ENCODE results near the gene ZER1.
"Not testable (repeated sequence)": the region's sequence is repeated elsewhere in the genome, so short reads cannot be mapped to it uniquely, and the experiment has no call there.

The ZER1 gene

DNA sequence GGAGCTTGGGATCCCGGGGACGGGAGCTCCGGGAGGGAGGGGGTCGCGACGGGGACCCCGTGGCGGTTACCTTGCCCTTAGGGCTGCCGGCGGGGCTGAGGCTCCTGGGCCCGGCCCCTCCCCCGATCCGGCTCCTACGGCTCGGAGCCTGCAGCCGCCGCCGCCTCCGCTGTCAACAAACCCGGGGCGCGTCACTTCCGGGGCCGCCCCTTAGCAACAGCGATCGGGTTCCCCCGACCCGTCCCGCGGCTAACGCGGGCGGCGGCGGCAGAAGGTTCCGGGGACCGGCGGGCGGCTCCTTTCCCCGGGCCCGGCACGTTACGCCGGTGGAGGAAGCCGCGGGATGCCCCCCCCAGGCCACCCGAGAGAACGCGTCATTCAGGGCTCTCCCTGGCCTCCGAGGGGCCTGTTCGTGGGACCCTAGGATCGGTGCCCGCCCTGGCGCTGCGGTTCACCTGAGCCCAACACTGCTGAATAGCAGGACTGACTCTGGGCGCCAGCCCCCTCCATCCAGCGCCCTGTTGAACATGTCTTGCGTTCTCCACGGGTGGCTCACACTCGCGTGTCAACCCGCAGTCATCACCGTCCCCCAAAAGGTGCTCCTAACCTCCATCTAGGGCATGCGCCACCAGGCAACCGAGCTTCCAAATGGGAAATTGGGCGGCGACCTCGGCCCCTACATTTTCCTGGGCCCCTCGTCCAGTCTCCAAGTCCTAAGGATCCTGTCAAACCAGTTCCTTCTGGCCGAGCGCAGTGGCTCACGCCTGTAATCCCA is at the start of gene ZER1:
Gene ZER1 (minus strand): TSS at position 183 of the 775 bp plus-strand sequence. CDS start 16,362 bp downstream, outside the sequence.
- peak; percentile 90 to 94 for DNase-seq

DNA sequence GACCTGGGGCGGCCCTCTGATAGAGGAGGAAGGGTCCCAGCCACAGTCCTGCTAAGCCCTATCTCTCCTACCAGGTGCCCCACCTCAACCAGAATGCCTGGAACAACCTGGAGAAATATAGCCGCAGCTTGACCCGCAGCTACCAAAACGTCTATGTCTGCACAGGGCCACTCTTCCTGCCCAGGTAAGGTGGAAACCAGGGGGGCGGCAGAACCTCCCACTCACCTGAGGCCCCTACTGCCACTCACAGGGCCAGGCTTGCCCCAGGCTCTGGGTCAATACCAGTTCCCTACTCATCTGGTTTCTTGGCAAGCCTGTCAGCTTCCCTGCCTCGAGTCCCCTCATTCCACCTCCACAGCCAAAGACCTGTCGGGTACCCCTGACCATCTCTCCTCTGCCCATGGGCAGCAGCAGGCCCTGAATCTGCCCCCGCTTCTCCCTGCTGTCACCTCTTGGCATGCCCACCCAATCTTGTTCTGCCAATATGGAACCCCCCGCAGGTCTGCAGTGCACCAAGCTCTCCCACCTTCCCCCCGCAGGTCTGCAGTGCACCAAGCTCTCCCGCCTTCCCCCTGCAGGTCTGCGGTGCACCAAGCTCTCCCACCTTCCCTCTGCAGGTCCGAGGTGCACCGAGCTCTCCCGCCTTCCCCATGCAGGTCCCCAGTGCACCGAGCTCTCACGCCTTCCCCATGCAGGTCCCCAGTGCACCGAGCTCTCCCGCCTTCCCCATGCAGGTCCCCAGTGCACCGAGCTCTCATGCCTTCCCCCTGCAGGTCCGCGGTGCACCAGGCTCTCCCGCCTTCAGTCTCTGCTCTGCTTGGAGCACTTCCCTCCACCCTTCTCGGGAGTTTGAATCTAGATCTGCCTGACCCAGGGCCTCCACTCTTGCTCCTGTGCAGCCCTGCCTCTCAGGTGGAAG is 49.2 kb upstream of the ZER1 start:
- no peak for DNase-seq

DNA sequence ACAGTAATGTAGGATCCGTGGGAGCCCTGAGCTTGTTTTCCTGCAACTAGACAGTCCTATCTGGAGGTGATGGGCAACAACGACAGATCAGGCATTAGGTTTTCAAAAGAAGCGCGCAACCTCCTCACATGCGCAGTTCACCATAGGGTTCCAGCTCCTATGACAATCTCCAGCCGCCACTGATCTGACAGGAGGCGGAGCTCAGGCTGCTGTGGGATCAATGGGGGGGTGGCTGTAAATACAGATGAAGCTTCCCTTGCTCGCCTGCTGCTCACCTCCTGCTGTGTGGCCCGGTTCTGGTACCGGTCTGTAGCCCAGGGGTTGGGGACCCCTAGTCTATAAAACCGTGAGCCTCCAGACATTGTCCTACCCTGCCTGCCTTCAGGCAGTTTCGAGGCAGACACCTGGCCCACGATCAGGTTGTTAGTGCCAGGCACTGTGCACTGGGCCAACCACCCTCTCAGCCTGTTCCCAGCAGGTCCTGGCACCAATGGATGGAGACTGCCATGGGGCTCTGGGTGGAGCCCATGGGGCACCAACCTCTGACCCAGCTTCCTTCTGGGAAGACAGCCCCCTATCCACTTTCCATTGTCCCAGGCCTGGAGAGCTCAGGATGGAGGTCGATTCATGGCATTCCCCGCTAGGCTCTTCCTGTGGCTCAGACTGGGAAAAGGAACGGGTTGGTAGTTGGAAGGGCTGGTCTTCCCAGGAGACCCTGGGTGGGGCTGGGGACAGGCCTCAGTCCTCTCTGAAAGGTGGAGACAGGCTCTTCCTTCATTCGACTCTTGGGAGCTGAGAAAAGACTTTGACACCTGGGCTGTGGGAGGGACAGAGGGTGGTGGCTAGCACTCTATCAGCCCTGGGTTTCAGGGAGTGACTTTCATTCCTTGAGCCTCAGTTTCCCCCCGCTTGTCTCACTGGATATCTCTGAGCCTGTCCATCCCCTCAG is 48.3 kb upstream of the ZER1 start:
- no peak for DNase-seq

DNA sequence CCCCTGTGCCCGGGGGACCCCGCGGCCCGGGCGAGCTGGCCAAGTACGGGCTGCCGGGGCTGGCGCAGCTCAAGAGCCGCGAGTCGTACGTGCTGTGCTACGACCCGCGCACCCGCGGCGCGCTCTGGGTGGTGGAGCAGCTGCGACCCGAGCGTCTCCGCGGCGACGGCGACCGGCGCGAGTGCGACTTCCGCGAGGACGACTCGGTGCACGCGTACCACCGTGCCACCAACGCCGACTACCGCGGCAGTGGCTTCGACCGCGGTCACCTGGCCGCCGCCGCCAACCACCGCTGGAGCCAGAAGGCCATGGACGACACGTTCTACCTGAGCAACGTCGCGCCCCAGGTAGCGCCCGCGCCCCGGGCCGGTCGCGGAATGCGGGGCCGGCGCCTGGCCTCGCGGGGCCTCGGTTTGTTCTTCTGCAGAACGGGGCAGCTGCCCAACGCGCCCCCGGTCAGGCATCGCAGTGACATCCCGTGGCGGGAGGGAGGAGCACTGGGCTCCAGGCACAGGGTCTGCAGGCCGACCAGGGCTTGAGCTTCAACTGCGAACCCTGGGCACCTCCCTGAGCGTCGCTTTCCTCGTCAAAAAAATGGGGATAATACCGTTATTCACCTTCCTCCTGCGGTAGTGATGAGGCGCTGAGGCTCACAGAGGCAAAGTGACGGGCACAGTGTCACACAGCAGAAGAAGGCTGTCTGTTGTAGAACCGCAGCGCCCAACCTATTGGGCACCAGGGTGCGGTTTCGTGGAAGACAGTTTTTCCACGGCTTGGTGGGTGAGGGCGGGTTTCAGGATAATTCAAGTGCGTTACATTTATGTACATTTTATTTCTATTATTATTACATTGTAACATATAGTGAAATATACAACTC is 47.4 kb upstream of the ZER1 start:
- peak; percentile 21 to 46 for DNase-seq

DNA sequence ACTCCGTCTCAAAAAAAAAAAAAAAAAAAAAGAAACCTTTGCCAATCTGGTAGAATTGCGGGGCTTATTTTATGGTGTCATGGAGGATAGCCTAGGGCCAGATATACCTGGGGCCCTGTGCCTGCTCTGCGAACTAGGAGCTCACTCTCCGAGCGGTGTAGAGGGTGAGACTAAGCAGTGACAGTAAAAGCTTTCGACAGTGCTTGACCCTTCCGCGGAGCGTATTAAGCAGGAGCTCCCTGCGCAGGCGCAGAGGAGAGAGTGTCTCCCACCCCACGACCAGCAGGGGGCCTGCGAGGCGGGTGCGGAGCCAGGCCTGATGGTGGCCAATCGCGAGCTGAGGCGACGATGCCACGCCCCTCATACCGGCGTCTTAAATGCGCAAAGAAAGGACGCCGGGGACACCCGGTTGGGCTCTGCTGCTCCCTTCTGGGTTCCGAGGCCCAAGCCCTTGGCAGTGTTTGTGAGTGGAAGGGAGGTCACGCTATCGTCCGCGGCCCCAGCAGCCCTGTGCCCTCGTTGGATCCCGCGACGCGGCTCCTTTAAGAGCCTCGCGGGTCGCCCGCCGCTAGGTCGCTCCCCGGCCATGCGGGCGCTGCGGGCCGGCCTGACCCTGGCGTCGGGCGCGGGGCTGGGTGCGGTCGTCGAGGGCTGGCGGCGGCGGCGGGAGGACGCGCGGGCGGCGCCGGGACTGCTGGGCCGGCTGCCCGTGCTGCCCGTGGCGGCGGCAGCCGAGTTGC is 46.5 kb upstream of the ZER1 start, which contains the start of gene ENDOG:
Gene ENDOG (plus strand): TSS at position 402 of the 740 bp plus-strand sequence. CDS start 185 bp downstream, at position 587.
- peak; percentile 97 to 98 for DNase-seq

DNA sequence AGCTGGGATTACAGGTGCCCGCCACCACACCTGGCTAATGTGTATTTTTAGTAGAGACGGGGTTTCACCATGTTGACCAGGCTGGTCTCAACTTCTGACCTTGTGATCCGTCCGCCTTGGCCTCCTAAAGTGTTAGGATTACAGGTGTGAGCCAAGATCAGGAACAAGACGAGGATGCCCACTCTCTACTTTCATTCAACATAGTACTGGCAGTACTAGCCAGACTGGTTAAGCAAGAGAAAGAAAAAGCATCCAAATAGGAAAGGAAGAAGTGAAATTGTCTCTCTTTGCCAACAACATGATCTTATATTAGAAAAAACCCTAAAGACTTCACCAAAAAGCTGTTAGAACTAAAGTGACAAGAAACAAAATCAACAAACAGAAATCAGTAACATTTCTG is 39.1 kb upstream of the ZER1 start:
- DNase-seq, result no peak

DNA sequence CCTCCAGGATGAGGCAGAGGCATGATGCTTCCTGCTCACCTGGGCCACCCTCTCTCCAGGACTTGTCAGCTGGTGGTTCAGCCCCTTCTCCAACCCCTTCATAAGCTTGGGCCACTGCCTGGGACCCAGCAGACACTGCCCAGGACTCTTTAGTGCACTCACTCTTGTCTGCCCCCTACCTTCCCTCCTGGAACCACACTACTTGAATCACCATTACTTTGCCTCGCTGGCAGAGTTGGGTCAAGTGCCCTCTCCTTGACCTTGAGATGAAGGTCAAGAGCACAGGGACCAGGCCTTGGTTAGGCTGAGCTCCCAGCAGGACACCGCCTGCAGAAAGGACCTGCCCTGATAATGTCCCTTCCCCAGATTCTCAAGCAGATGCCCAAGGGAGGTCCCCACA is 38.1 kb upstream of the ZER1 start:
- DNase-seq, result no peak

DNA sequence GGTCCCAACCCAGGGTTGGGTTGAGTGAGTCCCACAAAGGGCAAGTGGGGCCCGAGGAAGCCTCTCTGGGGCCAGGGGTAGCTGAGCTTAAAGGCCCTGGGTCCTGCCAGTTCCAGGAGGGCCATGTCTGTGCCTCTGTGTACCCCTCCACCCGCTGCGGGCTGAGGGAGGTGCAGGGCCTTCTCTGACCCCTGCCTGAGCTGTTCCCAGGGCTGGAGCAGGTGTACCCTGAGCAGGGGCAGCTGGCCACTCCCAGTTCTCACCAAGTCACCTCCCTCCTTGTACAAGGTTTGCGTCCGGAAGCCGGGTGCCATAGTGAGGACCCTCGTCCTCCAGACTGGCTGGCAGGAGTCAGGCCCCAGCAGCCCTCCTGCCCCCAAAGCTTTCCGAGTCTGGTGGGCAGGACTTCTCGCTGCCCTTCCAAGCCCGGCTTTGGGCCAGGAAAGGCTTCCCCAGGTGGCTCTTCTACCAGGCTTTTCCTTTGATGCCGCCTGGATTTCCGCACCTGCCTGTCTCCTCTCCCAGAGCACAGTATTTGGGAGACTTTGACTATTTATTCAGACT is 37.4 kb upstream of the ZER1 start:
- no peak for DNase-seq

DNA sequence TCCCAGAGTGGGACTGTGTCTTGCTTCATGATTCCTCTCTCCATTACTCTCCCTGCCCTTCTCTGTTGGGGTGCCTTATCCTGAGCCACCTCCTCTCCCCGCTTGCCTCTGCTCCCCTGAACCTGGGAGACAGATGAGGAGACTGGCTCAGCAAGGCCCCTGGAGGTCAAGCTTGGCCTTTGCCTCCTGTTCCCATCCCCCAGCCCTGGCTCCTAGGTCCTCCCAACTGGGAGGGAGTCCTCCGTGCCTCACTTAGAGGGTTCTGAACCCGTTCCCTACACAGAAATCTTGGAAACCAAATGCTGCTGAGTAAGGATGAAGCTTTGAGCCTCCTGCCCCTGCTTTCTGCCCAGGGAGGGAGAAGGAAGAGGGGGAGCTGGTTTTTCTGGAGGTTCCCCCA is 36.8 kb upstream of the ZER1 start:
- no peak for DNase-seq

DNA sequence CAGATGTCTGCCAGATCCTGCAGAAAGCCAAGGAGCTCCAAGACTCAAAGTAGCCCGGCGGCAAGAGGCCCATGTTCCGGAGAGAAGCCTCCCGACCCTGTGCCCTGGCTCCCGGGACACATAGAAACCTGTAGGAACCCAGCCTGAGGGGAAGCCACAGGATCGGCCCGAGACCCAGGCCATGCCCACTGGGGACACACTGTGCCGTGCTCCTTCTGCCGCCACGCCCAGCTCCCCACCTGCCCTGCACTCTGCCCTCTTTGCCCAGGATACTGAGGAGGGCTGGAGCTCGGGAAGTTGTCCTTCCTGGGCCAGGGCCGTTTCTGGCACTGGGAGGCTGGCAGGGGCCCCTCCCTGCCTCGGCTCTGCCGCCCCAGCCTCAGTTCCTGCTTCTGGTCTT is 36.1 kb upstream of the ZER1 start:
- DNase-seq, result no peak

DNA sequence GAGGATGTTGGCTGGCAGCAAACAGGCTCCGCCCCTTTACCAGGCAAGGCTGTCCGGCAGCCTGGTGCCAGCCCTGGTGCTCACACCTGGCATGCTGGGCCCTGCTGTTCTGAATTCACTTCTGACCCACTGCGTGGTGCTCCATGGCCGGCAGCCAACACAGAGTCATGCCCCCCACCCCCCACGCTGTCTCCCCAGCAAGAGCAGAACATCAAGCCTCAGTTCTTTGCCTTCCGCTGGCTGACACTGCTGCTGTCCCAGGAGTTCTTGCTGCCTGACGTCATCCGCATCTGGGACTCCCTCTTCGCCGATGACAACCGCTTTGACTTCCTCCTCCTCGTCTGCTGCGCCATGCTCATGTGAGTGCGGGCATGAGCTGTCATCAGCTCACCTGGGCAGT is 33.9 kb upstream of the ZER1 start:
- DNase-seq, result no peak

DNA sequence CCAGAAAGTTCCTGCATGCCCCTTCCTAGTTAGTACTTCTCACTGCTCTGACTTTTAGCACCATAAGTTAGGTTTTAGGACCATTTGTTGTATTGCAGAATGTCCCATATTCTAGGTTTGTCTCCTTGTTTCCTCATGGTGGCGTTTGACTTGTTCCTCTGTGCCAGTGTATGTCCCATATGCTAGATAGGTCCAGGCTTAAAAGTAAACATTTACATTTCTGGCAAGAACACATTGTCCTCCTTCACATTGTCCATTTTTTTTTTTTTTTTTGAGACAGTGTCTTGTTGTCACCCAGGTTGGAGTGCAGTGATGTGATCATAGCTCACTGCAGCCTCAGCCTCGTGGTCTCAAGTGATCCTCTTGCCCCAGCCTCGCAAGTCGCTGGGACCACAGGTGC is 30.8 kb upstream of the ZER1 start:
- no peak for DNase-seq

DNA sequence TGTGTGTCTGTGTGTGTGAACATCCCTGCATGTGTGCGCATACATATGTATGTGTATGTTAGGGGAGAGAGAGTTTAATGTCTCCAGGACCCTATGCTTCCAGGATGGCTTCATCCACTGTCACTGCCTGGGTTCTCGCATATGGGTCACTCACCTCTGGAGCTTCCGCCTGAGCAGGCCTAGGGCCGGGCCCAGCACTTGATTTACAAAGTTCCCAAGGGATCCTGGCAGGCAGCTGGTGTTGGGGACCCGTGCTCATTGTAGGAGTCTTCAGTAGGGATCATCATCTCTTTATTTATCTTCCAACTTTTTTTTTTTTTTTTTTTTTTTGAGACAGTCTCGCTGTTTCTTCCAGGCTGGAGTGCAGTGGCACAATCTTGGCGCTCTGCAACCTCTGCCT is 28.3 kb upstream of the ZER1 start:
- no peak for DNase-seq

DNA sequence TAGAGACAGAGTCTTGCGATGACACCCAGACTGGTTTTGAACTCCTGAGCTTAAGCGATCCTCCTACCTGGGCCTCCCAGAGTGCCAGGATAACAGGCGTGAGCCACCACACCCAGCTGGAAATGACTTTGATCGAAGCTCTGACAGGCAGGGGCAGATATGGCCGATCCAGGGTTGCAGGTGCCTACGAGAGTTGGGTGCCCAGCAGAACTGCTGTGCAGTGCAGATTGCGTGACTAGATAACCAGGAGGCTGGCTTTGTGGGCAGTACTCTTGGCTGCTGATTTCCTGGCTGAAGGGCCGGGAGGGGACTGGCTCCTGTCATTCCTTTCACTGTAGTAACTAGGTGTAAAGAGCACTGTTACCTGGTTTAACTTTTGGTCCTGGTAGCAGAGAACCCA is 27.2 kb upstream of the ZER1 start:
- DNase-seq, result no peak

DNA sequence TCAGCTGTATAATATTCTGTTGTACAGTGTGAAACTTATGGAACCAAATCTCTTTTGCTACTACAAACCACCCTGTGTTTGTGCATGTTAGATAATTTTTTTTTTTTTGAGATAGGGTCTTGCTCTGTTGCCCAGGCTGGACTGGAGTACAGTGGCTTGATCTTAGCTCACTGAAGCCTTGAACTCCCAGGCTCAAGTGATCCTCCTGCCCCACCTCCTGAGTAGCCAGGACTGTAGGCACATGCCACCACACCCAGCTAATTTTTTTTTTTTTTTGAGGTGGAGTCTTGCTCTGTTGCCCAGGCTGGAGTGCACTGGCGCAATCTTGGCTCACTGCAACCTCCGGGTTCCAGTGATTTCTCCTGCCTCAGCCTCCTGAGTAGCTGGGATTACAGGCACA is 23.2 kb upstream of the ZER1 start:
- not testable (repeated sequence) for DNase-seq

DNA sequence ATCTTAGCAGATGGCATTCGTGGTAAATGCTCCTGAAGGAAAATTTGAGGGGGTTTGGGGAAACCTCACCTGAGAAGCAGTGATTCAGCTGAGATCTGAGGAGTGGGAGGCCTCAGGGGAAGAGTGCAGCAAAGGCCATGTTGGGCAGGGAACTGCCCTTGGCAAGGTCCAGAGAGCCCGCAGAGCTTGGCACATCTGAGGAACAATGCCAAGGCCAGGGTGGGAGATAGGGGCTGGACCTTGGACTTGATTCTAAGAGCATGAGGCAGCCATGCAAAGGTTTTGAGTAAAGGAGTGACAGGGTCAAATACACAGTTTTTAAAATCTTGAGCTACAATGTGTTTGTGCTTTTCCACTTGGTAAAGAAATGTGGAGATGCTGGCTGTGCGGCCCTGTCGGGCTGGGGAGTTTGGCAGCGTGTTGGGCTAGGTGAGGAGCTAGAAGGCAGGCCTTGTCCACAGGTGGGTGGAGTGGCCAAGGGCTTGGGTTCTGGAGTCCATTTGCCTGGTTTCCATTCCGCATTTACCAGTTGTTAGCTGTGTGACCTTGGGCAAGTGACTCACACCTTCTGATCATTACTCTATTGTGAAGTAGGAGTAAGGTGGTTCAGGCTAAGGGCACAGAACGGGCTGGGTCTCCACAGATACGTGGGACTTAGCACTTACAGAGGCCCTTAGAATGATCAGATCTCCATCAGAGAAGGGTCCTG is 21.4 kb upstream of the ZER1 start:
- DNase-seq, result no peak

DNA sequence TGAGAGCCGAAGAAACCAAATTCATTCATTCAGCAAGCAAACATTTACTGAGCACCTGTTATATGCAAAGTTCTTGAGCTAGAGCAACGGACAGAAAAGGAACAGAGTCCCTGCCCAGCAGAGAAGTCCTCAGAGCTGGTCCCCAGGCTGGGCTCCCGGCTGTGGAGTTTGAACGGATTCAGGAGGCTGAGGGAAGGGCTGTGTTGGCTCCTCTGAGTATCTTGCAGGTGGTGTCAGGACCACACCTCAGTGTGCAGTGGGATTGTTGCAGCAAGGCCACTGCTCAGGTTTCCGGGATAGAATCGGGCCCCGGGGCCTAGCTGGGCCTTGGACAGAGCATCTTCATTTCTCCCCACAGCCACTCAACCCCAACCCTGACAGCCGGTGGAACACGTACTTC is 20.4 kb upstream of the ZER1 start:
- DNase-seq, result no peak

DNA sequence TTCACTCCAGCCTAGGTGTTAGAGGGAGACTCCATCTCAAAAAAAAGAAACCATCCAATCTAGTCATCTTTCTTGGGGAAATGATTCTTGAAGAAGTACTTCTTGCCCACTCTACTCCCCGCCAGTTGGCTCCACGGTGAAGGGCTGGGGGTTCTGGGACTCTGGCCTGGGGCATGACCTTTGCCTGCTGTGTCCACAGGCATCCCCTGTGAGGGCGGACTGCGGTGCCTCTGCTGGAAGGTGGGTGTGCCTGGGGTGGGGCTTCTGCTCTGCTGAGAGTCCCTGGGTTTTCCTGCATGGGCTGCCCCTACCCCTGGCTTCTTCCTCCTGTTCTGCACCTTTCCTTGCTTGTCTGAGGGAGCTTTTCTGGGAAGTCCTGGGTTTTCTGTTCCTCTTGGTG is 18.8 kb upstream of the ZER1 start:
- DNase-seq, result no peak

DNA sequence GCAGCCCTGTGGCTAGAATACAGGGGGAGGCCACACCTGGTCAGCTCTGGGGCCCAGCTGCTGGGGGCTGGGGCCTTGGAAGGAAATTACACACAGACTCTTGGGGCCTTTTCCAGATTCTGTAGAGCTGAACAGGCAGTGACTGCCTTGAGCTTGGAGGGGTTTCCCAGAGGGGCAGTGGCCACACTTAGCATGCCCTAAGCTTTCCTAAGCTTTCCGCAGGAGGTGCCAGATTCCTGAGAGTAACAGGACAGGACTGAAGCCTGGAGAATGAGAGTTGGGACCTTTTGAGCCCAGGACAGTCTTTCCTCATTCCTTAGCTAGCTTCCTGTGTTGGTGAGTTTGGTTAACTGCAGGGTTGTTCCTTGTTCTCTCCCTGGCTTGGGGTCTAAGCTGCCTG is 16.7 kb upstream of the ZER1 start:
- no peak for DNase-seq

DNA sequence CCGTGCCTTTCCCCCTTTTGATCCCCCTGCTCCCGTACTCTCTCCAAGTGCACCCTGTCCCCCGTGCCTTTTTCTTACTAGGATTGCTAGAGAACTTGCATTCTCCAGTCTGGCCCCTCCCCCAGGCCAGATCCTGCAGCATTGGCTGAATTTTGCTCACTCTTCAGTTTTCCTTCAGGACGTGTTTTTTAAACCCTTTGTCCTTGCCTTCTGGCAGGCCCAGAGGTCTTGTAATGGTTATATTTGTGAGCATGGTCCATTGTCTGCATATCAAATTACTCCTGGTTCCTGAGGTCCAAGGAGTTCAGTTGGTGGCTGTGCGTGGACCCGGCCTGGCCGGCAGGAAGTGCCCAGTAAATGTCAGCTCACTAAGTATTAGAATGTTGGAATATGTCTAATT is 15.9 kb upstream of the ZER1 start:
- no peak for DNase-seq

All from CD4-positive, alpha-beta T cell treated with Interferon alpha-2 for 1 hour (primary cell).